PC-9 (cell line): ENCODE measurements around the gene COX5A.

ENCODE experiments used
- EZH2 ChIP-seq: fragments of 200-600 bp; sonication (generic); IDR thresholded peaks from 2 replicates; pipeline ENCODE4 v1.8.0; 2017; ENCODE audit warnings: antibody characterized with exemption, low read depth
- TF ChIP-seq, protein P1 (sequence below): fragments of 200-600 bp; sonication (generic); conservative IDR thresholded peaks from 2 replicates; pipeline ENCODE4 v1.6.1; 2017; ENCODE audit warnings: mixed run types, antibody characterized with exemption, mild to moderate bottlenecking, moderate library complexity

GRCh38 chr15:74937590-74938371 is at the start of gene COX5A:
- TF ChIP-seq, protein P1, sequence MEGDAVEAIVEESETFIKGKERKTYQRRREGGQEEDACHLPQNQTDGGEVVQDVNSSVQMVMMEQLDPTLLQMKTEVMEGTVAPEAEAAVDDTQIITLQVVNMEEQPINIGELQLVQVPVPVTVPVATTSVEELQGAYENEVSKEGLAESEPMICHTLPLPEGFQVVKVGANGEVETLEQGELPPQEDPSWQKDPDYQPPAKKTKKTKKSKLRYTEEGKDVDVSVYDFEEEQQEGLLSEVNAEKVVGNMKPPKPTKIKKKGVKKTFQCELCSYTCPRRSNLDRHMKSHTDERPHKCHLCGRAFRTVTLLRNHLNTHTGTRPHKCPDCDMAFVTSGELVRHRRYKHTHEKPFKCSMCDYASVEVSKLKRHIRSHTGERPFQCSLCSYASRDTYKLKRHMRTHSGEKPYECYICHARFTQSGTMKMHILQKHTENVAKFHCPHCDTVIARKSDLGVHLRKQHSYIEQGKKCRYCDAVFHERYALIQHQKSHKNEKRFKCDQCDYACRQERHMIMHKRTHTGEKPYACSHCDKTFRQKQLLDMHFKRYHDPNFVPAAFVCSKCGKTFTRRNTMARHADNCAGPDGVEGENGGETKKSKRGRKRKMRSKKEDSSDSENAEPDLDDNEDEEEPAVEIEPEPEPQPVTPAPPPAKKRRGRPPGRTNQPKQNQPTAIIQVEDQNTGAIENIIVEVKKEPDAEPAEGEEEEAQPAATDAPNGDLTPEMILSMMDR = no peak
- TF ChIP-seq EZH2 = no peak
